Endothelial cell of umbilical vein (primary cell): ENCODE measurements around the gene NRP2. TPM values are rescaled to one million over a fixed set of nuclear protein-coding genes. Genes with fewer than 3 reads are reported as not detected.

Experiments used
- BruUV-seq: library from RNA; stranded (reverse); fragments of 400-500 nt; replicated peaks from 2 replicates; lab custom pipeline; 2021; lab: Mats Ljungman, UMichigan
- CTCF ChIA-PET: fragments of 300-600, 350-600 bp; sonication (Branson Sonifier 250); formaldehyde crosslinking; loops from one replicate; lab custom pipeline; 2021; ENCODE audit warnings: antibody characterized with exemption, inconsistent platforms; lab: Charles Lee
- POLR2A ChIA-PET: fragments of 300-600, 350-600 bp; sonication (Branson Sonifier 250); formaldehyde crosslinking; loops from one replicate; lab custom pipeline; 2021; ENCODE audit warnings: antibody characterized with exemption, inconsistent platforms; lab: Charles Lee
- DNase-seq: peaks from one replicate; pipeline ENCODE4 v3.0.0-alpha.2; 2011; ENCODE audit warnings: low read depth, low spot score
- FAIRE-seq: peaks from 2 replicates; lab custom pipeline; 2011; peaks lifted over from hg19 to GRCh38; lab: Jason Lieb, UNC
- H2AFZ ChIP-seq: 2 replicates; pipeline ENCODE4 v1.6.0; 2012; ENCODE audit warnings: low read depth, low read length, control low read depth, inconsistent platforms
- H3K27ac ChIP-seq: 2 replicates; pipeline ENCODE4 v1.5.1; 2011; ENCODE audit warnings: low read depth, mild to moderate bottlenecking, control low read depth, low read length, moderate library complexity; ENCODE audit not compliant: insufficient read depth
- H3K27me3 ChIP-seq, 2 experiments: 2 replicates each; pipeline versions ENCODE4 v1.6.0 to v1.6.1; 2011; ENCODE audit warnings: low read length in 2 of 2, mixed read lengths in 1 of 2; ENCODE audit not compliant: control insufficient read depth in 2 of 2, insufficient read depth in 2 of 2
- H3K36me3 ChIP-seq, 2 experiments: 2 replicates in 1 of 2; 3 replicates in 1 of 2; pipeline ENCODE4 v1.5.1; 2011; ENCODE audit warnings: low read length in 2 of 2, mild to moderate bottlenecking in 1 of 2, moderate library complexity in 1 of 2; ENCODE audit not compliant: control insufficient read depth in 2 of 2, insufficient read depth in 2 of 2; ENCODE audit errors: extremely low read depth in 1 of 2
- H3K4me1 ChIP-seq: 3 replicates; pipeline ENCODE4 v1.5.1; 2011; ENCODE audit warnings: mild to moderate bottlenecking, low read length; ENCODE audit not compliant: control insufficient read depth, insufficient read depth; ENCODE audit errors: extremely low read depth
- H3K4me2 ChIP-seq: 2 replicates; pipeline ENCODE4 v1.6.1; 2011; ENCODE audit warnings: low read length, control low read depth, mixed read lengths; ENCODE audit not compliant: insufficient read depth
- H3K4me3 ChIP-seq, 3 experiments: fragments of 200-600 bp in 1 of 3; sonication (generic), shearing (Covaris generic) in 1 of 3; replicated peaks in 1 of 3; 2 replicates each; pipeline ENCODE4 v1.5.1; 2011 to 2016; ENCODE audit warnings: control low read depth in 3 of 3, low read length in 3 of 3, mild to moderate bottlenecking in 2 of 3, inconsistent platforms in 1 of 3, low read depth in 1 of 3, moderate library complexity in 1 of 3; ENCODE audit not compliant: insufficient read depth in 1 of 3
- H3K79me2 ChIP-seq: 2 replicates; pipeline ENCODE4 v1.6.0; 2012; ENCODE audit warnings: low read length, inconsistent platforms; ENCODE audit not compliant: control insufficient read depth, insufficient read depth
- H3K9ac ChIP-seq: replicated peaks from 2 replicates; pipeline ENCODE3; 2011; ENCODE audit warnings: low read length, control low read depth; ENCODE audit not compliant: insufficient read depth; ENCODE audit errors: extremely low read depth
- H3K9me1 ChIP-seq: replicated peaks from 3 replicates; pipeline ENCODE4 v1.6.0; 2011; ENCODE audit warnings: mild to moderate bottlenecking, low read length; ENCODE audit not compliant: control insufficient read depth, insufficient read depth; ENCODE audit errors: extremely low read depth
- H3K9me3 ChIP-seq: replicated peaks from 2 replicates; pipeline ENCODE4 v1.5.1; 2012; ENCODE audit warnings: low read length, inconsistent platforms; ENCODE audit not compliant: control insufficient read depth, insufficient read depth
- H4K20me1 ChIP-seq: replicated peaks from 2 replicates; pipeline ENCODE3; 2011; ENCODE audit warnings: mild to moderate bottlenecking, low read length; ENCODE audit not compliant: control insufficient read depth, insufficient read depth; ENCODE audit errors: extremely low read depth
- EZH2 ChIP-seq: IDR thresholded peaks from 2 replicates; pipeline ENCODE4 v1.6.1; 2012; ENCODE audit warnings: borderline replicate concordance, low read depth, mild to moderate bottlenecking, moderate library complexity, low read length, inconsistent platforms; ENCODE audit not compliant: severe bottlenecking
- FOS ChIP-seq: IDR thresholded peaks from 2 replicates; pipeline ENCODE4 v1.6.1; 2011; ENCODE audit warnings: mild to moderate bottlenecking, low read length, moderate library complexity, borderline replicate concordance; ENCODE audit not compliant: insufficient read depth
- GATA2 ChIP-seq: IDR thresholded peaks from 2 replicates; pipeline ENCODE4 v1.7.0; 2011; ENCODE audit warnings: low read depth, mild to moderate bottlenecking, moderate library complexity, mixed read lengths, low read length; ENCODE audit not compliant: insufficient read length, insufficient read depth
- JUN ChIP-seq: IDR thresholded peaks from 2 replicates; pipeline ENCODE4 v1.6.1; 2011; ENCODE audit warnings: borderline replicate concordance, low read depth; ENCODE audit not compliant: insufficient read length, insufficient read depth
- MYC ChIP-seq: IDR thresholded peaks from one replicate; pipeline ENCODE4 v1.6.1; 2011; ENCODE audit warnings: mild to moderate bottlenecking, low read depth, low read length
- POLR2A ChIP-seq: IDR thresholded peaks from 2 replicates; pipeline ENCODE4 v1.6.1; 2012; ENCODE audit warnings: low read depth, mild to moderate bottlenecking, control low read depth, low read length
- dilution Hi-C: fragments of 300-500 bp; cut with MboI; formaldehyde crosslinking; loops from one replicate; pipeline ENCODE4 v1.15.0; 2019; ENCODE audit warnings: low sequenced_read_pairs; ENCODE audit not compliant: extremely low pct_ligation_motif_present
- intact Hi-C: fragments of 100-400 bp; cut with micrococcal nuclease; formaldehyde crosslinking; loops from one replicate; pipeline ENCODE4 v1.10.0; 2022
- polyA plus RNA-seq, 4 experiments: library from polyadenylated mRNA; depleted of rRNA in 3 of 4; stranded (reverse) in 3 of 4; unstranded in 1 of 4; fragments of >200 nt; gene quantifications; 2 replicates each; pipeline versions ENCODE4 v1.2.1 to v1.2.3, GENCODE V29; 2011 to 2012; ENCODE audit warnings: missing spikeins in 1 of 4
- total RNA-seq: library from RNA; stranded (reverse); gene quantifications from 2 replicates; pipeline ENCODE4 v1.2.3, GENCODE V29; 2021
- TF ChIP-seq, protein P1 (sequence below), 2 donors: IDR thresholded peaks; 1 replicate in 1 of 2; 2 replicates in 1 of 2; pipeline ENCODE4 v1.5.1; 2011; ENCODE audit warnings: low read length in 2 of 2, mild to moderate bottlenecking in 2 of 2, moderate library complexity in 2 of 2, control low read depth in 1 of 2, inconsistent platforms in 1 of 2, low read depth in 1 of 2; ENCODE audit not compliant: insufficient read depth in 1 of 2; ENCODE audit errors: extremely low read depth in 1 of 2
- TF ChIP-seq, protein P2 (sequence below): IDR thresholded peaks from 2 replicates; pipeline ENCODE4 v1.6.1; 2011; ENCODE audit not compliant: insufficient read depth, insufficient read length

NRP2 gene
- total and polyA plus RNA-seq, 2 donors (not counting 3 experiments of a cell fraction or from before 2014, with no cell fraction given) = 160 to 240 TPM

DNA sequence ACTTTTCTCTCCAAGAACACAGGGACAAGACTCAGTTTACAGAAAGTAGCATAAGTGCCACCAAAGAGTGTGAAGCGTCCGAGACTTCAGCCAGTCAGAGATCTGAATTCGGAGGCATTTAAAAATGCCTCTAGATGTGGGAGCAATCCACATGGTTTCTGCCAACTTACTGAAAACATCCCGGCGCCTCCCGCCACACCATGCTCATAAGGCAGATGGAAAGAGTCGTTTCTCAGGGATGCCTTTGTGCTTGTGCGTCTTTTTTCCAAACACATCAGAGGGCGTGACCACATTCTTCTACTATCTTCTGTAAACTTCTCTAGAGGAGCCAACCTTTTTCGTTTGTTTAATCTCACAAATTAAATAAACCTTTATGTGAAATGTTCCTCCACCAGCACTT, 88.7 kb downstream of the NRP2 start:
- Histone ChIP-seq H2AFZ (no peak overlapping the region), H3K4me3 (no peak overlapping the region), H3K4me1 (peaks cover 24% of the 10 kb centered on the region), H3K9ac (no peak overlapping the region), H3K79me2 (no peaks in the 10 kb centered on the region), H3K9me3 (no peaks in the 10 kb centered on the region), H3K4me2 (no peak overlapping the region), H3K36me3 (peaks cover 2 to 32% of the 10 kb centered on the region in 2 experiments), H3K27me3 (no peaks in the 10 kb centered on the region), H3K9me1 (no peaks in the 10 kb centered on the region), H3K27ac (no peak overlapping the region), H4K20me1 (no peaks in the 10 kb centered on the region)
- no TSS peak for BruUV-seq
- FAIRE-seq = no peak
- POLR2A ChIA-PET = no interaction called here
- no peak for DNase-seq
- TF ChIP-seq GATA2 = no peak
- no peak for TF ChIP-seq MYC
- no peak for TF ChIP-seq EZH2
- no peak for TF ChIP-seq FOS
- TF ChIP-seq POLR2A = no peak
- TF ChIP-seq JUN = no peak
- TF ChIP-seq, protein P1, sequence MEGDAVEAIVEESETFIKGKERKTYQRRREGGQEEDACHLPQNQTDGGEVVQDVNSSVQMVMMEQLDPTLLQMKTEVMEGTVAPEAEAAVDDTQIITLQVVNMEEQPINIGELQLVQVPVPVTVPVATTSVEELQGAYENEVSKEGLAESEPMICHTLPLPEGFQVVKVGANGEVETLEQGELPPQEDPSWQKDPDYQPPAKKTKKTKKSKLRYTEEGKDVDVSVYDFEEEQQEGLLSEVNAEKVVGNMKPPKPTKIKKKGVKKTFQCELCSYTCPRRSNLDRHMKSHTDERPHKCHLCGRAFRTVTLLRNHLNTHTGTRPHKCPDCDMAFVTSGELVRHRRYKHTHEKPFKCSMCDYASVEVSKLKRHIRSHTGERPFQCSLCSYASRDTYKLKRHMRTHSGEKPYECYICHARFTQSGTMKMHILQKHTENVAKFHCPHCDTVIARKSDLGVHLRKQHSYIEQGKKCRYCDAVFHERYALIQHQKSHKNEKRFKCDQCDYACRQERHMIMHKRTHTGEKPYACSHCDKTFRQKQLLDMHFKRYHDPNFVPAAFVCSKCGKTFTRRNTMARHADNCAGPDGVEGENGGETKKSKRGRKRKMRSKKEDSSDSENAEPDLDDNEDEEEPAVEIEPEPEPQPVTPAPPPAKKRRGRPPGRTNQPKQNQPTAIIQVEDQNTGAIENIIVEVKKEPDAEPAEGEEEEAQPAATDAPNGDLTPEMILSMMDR (IDR thresholded peaks at IDR 0.05; ENCODE audit: extremely low read depth in 1 of 2, insufficient read depth in 1 of 2, low read depth in 1 of 2, low read length in 2 of 2) = no peak
- TF ChIP-seq, protein P2, sequence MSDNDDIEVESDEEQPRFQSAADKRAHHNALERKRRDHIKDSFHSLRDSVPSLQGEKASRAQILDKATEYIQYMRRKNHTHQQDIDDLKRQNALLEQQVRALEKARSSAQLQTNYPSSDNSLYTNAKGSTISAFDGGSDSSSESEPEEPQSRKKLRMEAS = no peak
- CTCF ChIA-PET = no interaction called here
- dilution Hi-C loops = no loop called here
- intact Hi-C loops = no loop called here
